ENCODE results near the gene ZNF165.
"Not testable (repeated sequence)": the region's sequence is repeated elsewhere in the genome, so short reads cannot be mapped to it uniquely, and the experiment has no call there.

The ZNF165 gene

DNA sequence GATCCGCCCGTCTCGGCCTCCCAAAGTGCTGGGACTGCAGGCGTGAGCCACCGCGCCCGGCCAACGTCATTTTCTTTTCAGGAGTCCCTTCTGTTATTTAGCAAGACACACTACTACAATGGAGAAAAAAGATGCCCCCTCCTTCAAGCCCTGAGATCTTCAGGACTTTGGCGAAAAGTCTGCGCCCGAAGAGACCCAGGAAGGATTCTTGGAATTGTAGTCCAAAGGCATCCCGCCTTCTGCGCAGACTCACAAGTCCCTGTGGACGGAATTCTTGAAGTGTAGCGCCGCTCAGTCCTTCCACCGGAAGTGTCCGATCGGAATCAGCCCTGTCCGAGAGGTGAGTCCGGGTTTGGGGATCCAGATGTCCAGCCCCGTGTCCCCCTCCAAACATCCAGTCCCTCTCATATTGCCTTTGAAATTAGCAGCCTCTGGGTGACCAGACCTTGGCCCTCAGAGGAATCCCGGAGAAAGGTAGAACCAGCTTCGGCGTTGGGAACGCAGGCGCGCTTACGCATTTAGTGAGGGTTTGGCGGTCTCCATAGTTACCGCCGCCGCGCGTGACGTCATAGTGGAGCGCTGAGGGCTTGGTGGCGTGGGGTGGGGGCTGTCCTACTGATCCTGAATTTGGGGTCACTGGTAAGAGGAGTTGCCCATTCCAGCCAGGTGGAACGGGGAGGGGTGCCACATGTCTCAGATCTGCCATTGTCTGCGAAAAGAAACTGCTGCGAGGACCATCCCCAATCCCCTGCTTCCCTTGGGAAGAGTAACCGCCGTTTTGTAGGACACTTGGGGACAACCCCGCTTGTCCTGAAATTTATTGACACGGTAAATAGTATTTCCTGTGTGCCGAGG, 490 bp downstream of the ZNF165 start:
- TF ChIP-seq YY1 (IDR thresholded peaks at IDR 0.05; ENCODE audit: insufficient read depth, insufficient read length): no peak
- TF ChIP-seq ZNF274 (IDR thresholded peaks at IDR 0.05; ENCODE audit: low read depth, low read length): no peak
- no peak for TF ChIP-seq SUZ12 (IDR thresholded peaks at IDR 0.05; ENCODE audit: extremely low read depth, insufficient read depth, insufficient read length)
- H3K4me1 ChIP-seq (ENCODE audit: insufficient read depth, insufficient read length): no peaks in the 10 kb centered on the region
- peak overlapping the region; percentile 75 for H3K4me3 ChIP-seq (ENCODE audit: insufficient read length, low read depth)
- no peaks in the 10 kb centered on the region for H3K27me3 ChIP-seq (ENCODE audit: insufficient read depth, insufficient read length)
- peak; percentile 85 for DNase-seq (ENCODE audit: low read depth, low spot score)
- H3K36me3 ChIP-seq (ENCODE audit: insufficient read depth, insufficient read length, low read length): peaks cover 7% of the 10 kb centered on the region
- H3K9me3 ChIP-seq (ENCODE audit: insufficient read depth, low read length): no peaks in the 10 kb centered on the region
- peak overlapping the region; percentile 88 for H3K9ac ChIP-seq (ENCODE audit: insufficient read length, low read depth)

DNA sequence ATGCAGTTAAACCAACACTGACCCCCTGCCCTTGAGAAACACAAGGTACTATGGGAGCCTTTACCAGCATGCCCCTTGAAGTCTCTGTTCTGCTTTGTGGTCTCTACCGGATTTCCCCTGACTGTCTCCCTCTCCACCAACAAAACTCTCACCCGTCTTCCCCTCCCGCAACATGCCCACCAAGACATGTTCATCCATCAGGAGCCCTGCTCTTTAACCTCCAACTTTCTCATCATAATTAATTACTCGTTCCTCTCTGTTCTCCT, 1.1 kb downstream of the ZNF165 start:
- no peak for TF ChIP-seq YY1 (IDR thresholded peaks at IDR 0.05; ENCODE audit: insufficient read depth, insufficient read length)
- no peak for TF ChIP-seq SUZ12 (IDR thresholded peaks at IDR 0.05; ENCODE audit: extremely low read depth, insufficient read depth, insufficient read length)
- no peak for TF ChIP-seq ZNF274 (IDR thresholded peaks at IDR 0.05; ENCODE audit: low read depth, low read length)
- no peak for DNase-seq (ENCODE audit: low read depth, low spot score)
- no peaks in the 10 kb centered on the region for H3K4me1 ChIP-seq (ENCODE audit: insufficient read depth, insufficient read length)
- H3K36me3 ChIP-seq (ENCODE audit: insufficient read depth, insufficient read length, low read length): peaks cover 11% of the 10 kb centered on the region
- H3K4me3 ChIP-seq (ENCODE audit: insufficient read length, low read depth): peak overlapping the region; percentile 75
- no peaks in the 10 kb centered on the region for H3K9me3 ChIP-seq (ENCODE audit: insufficient read depth, low read length)
- H3K27me3 ChIP-seq (ENCODE audit: insufficient read depth, insufficient read length): no peaks in the 10 kb centered on the region
- peak overlapping the region; percentile 88 for H3K9ac ChIP-seq (ENCODE audit: insufficient read length, low read depth)

DNA sequence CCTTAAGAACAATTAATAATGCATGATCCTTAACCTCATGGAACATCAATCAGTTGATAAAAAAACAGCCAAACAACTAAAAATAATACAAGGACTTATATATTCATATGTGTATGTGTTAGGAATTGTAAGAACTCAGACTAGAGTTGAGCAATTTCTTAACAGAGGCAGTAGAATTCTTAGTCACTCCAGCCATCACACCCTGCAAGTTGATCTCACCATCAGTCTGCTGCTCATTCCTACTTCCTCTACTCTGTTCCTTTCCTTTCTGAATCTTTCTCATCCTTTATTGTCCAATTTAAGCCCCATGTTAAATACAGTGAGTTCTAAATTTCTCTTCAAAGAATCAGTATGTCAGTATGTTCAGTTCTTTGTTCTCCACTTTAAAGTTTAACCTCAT, 2.6 kb downstream of the ZNF165 start:
- TF ChIP-seq SUZ12 (IDR thresholded peaks at IDR 0.05; ENCODE audit: extremely low read depth, insufficient read depth, insufficient read length) (no peak), ZNF274 (IDR thresholded peaks at IDR 0.05; ENCODE audit: low read depth, low read length) (no peak), YY1 (IDR thresholded peaks at IDR 0.05; ENCODE audit: insufficient read depth, insufficient read length) (no peak)
- Histone ChIP-seq H3K4me1 (ENCODE audit: insufficient read depth, insufficient read length) (no peaks in the 10 kb centered on the region), H3K27me3 (ENCODE audit: insufficient read depth, insufficient read length) (no peaks in the 10 kb centered on the region), H3K36me3 (ENCODE audit: insufficient read depth, insufficient read length, low read length) (peaks cover 18% of the 10 kb centered on the region), H3K4me3 (ENCODE audit: insufficient read length, low read depth) (no peak overlapping the region), H3K9ac (ENCODE audit: insufficient read length, low read depth) (no peak overlapping the region), H3K9me3 (ENCODE audit: insufficient read depth, low read length) (peaks cover 8% of the 10 kb centered on the region)
- no peak for DNase-seq (ENCODE audit: low read depth, low spot score)

DNA sequence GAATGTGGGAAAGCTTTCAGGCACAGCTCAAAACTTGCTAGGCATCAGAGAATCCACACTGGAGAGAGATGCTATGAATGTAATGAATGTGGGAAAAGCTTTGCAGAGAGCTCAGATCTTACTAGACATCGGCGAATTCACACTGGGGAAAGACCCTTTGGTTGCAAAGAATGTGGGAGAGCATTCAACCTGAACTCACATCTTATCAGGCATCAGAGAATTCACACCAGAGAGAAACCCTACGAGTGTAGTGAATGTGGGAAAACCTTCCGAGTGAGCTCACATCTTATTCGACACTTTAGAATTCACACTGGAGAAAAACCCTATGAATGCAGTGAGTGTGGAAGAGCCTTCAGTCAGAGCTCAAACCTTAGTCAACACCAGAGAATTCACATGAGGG, 8.7 kb downstream of the ZNF165 start:
- Histone ChIP-seq H3K4me1 (ENCODE audit: insufficient read depth, insufficient read length) (no peaks in the 10 kb centered on the region), H3K4me3 (ENCODE audit: insufficient read length, low read depth) (no peak overlapping the region), H3K9me3 (ENCODE audit: insufficient read depth, low read length) (peaks cover 35% of the 10 kb centered on the region), H3K36me3 (ENCODE audit: insufficient read depth, insufficient read length, low read length) (peaks cover 41% of the 10 kb centered on the region), H3K27me3 (ENCODE audit: insufficient read depth, insufficient read length) (no peaks in the 10 kb centered on the region), H3K9ac (ENCODE audit: insufficient read length, low read depth) (no peak overlapping the region)
- DNase-seq (ENCODE audit: low read depth, low spot score): no peak
- TF ChIP-seq SUZ12 (IDR thresholded peaks at IDR 0.05; ENCODE audit: extremely low read depth, insufficient read depth, insufficient read length): no peak
- no peak for TF ChIP-seq ZNF274 (IDR thresholded peaks at IDR 0.05; ENCODE audit: low read depth, low read length)
- TF ChIP-seq YY1 (IDR thresholded peaks at IDR 0.05; ENCODE audit: insufficient read depth, insufficient read length): no peak

DNA sequence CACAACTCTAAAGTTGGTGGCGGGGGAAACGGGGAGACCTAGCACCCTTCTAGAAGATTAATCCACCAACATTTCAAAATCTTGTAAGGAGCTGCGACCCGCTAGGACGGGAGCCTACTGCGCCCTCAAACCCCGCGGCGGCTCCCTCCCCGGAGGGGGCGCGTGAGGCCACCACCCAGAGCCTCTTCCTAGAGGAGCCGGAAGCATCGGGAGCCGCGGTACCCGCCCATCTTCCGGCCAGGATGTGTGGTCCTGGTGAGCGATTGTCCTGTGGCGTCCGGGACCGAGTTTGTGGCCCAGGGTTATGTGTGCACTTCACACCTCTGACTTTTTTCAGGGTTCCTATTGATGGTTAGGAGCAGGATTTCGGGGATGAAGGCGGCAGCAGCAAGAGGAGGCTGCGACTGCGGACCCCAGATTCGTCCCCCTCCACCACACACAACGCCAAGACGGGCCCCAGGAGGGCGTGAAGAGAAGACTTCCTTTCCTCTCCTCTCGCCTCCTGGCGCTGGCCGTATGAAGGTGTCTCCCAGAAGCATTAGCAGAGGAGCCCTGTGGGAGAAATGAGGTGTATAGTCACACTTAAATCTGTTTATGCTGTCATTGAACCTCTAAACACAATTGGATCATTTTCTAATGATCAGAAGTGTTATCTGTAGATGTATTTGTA, 10.7 kb downstream of the ZNF165 start:
- no peak for DNase-seq (ENCODE audit: low read depth, low spot score)
- Histone ChIP-seq H3K27me3 (ENCODE audit: insufficient read depth, insufficient read length) (no peaks in the 10 kb centered on the region), H3K36me3 (ENCODE audit: insufficient read depth, insufficient read length, low read length) (peaks cover 32% of the 10 kb centered on the region), H3K4me1 (ENCODE audit: insufficient read depth, insufficient read length) (no peaks in the 10 kb centered on the region), H3K4me3 (ENCODE audit: insufficient read length, low read depth) (no peak overlapping the region), H3K9ac (ENCODE audit: insufficient read length, low read depth) (no peak overlapping the region), H3K9me3 (ENCODE audit: insufficient read depth, low read length) (peaks cover 35% of the 10 kb centered on the region)
- TF ChIP-seq YY1 (IDR thresholded peaks at IDR 0.05; ENCODE audit: insufficient read depth, insufficient read length): no peak
- no peak for TF ChIP-seq SUZ12 (IDR thresholded peaks at IDR 0.05; ENCODE audit: extremely low read depth, insufficient read depth, insufficient read length)
- TF ChIP-seq ZNF274 (IDR thresholded peaks at IDR 0.05; ENCODE audit: low read depth, low read length): no peak

DNA sequence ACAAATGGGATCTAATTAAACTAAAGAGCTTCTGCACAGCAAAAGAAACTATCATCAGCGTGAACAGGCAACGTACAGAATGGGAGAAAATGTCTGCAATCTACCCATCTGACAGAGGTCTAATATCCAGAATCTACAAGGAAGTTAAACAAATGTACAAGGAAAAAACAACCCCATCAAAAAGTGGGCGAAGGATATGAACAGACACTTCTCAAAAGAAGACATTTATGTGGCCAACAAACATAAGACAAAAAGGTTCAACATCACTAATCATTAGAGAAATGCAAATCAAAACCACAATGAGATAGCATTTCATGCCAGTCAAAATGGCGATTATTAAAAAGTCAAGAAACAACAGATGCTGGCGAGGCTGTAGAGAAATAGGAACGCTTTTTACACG, 21.9 kb downstream of the ZNF165 start:
- not testable (repeated sequence) for H3K9me3 ChIP-seq (ENCODE audit: insufficient read depth, low read length); DNase-seq (ENCODE audit: low read depth, low spot score); H3K27me3 ChIP-seq (ENCODE audit: insufficient read depth, insufficient read length); H3K36me3 ChIP-seq (ENCODE audit: insufficient read depth, insufficient read length, low read length); H3K4me3 ChIP-seq (ENCODE audit: insufficient read length, low read depth); H3K9ac ChIP-seq (ENCODE audit: insufficient read length, low read depth); H3K4me1 ChIP-seq (ENCODE audit: insufficient read depth, insufficient read length)

DNA sequence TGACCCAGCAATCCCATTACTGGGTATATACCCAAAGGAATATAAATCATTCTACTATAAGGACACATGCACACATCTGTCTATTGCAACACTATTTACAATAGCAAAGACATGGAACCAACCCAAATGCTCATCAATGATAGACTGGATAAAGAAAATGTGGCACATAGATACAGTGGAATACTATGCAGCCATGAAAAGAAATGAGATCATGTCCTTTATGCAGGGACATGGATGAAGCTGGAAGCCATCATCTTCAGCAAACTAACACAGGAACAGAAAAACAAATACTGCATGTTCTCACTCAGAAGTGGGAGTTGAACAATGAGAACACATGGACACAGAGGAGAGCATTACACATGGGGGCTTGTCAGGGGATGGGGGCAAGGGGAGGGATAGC, 22.3 kb downstream of the ZNF165 start:
- not testable (repeated sequence) for H3K4me3 ChIP-seq (ENCODE audit: insufficient read length, low read depth); H3K27me3 ChIP-seq (ENCODE audit: insufficient read depth, insufficient read length); H3K4me1 ChIP-seq (ENCODE audit: insufficient read depth, insufficient read length); DNase-seq (ENCODE audit: low read depth, low spot score); H3K36me3 ChIP-seq (ENCODE audit: insufficient read depth, insufficient read length, low read length); H3K9ac ChIP-seq (ENCODE audit: insufficient read length, low read depth); H3K9me3 ChIP-seq (ENCODE audit: insufficient read depth, low read length)
